Endothelial cell of umbilical vein (primary cell): ENCODE data around the gene KCNN3. TPM values are rescaled to one million over a fixed set of nuclear protein-coding genes. Genes with fewer than 3 reads are reported as not detected.

Experiments used
- BruUV-seq: library from RNA; stranded (reverse); fragments of 400-500 nt; replicated peaks from 2 replicates; lab custom pipeline; 2021; lab: Mats Ljungman, UMichigan
- CTCF ChIA-PET: fragments of 300-600, 350-600 bp; sonication (Branson Sonifier 250); formaldehyde crosslinking; loops from one replicate; lab custom pipeline; 2021; ENCODE audit warnings: antibody characterized with exemption, inconsistent platforms; lab: Charles Lee
- POLR2A ChIA-PET: fragments of 300-600, 350-600 bp; sonication (Branson Sonifier 250); formaldehyde crosslinking; loops from one replicate; lab custom pipeline; 2021; ENCODE audit warnings: antibody characterized with exemption, inconsistent platforms; lab: Charles Lee
- DNase-seq: peaks from one replicate; pipeline ENCODE4 v3.0.0-alpha.2; 2011; ENCODE audit warnings: low read depth, low spot score
- FAIRE-seq: peaks from 2 replicates; lab custom pipeline; 2011; peaks lifted over from hg19 to GRCh38; lab: Jason Lieb, UNC
- H2AFZ ChIP-seq: 2 replicates; pipeline ENCODE4 v1.6.0; 2012; ENCODE audit warnings: low read depth, low read length, control low read depth, inconsistent platforms
- H3K27ac ChIP-seq: 2 replicates; pipeline ENCODE4 v1.5.1; 2011; ENCODE audit warnings: low read depth, mild to moderate bottlenecking, control low read depth, low read length, moderate library complexity; ENCODE audit not compliant: insufficient read depth
- H3K27me3 ChIP-seq, 2 experiments: 2 replicates each; pipeline versions ENCODE4 v1.6.0 to v1.6.1; 2011; ENCODE audit warnings: low read length in 2 of 2, mixed read lengths in 1 of 2; ENCODE audit not compliant: control insufficient read depth in 2 of 2, insufficient read depth in 2 of 2
- H3K36me3 ChIP-seq, 2 experiments: 2 replicates in 1 of 2; 3 replicates in 1 of 2; pipeline ENCODE4 v1.5.1; 2011; ENCODE audit warnings: low read length in 2 of 2, mild to moderate bottlenecking in 1 of 2, moderate library complexity in 1 of 2; ENCODE audit not compliant: control insufficient read depth in 2 of 2, insufficient read depth in 2 of 2; ENCODE audit errors: extremely low read depth in 1 of 2
- H3K4me1 ChIP-seq: 3 replicates; pipeline ENCODE4 v1.5.1; 2011; ENCODE audit warnings: mild to moderate bottlenecking, low read length; ENCODE audit not compliant: control insufficient read depth, insufficient read depth; ENCODE audit errors: extremely low read depth
- H3K4me2 ChIP-seq: 2 replicates; pipeline ENCODE4 v1.6.1; 2011; ENCODE audit warnings: low read length, control low read depth, mixed read lengths; ENCODE audit not compliant: insufficient read depth
- H3K4me3 ChIP-seq, 3 experiments: fragments of 200-600 bp in 1 of 3; sonication (generic), shearing (Covaris generic) in 1 of 3; replicated peaks in 1 of 3; 2 replicates each; pipeline ENCODE4 v1.5.1; 2011 to 2016; ENCODE audit warnings: control low read depth in 3 of 3, low read length in 3 of 3, mild to moderate bottlenecking in 2 of 3, inconsistent platforms in 1 of 3, low read depth in 1 of 3, moderate library complexity in 1 of 3; ENCODE audit not compliant: insufficient read depth in 1 of 3
- H3K79me2 ChIP-seq: 2 replicates; pipeline ENCODE4 v1.6.0; 2012; ENCODE audit warnings: low read length, inconsistent platforms; ENCODE audit not compliant: control insufficient read depth, insufficient read depth
- H3K9ac ChIP-seq: replicated peaks from 2 replicates; pipeline ENCODE3; 2011; ENCODE audit warnings: low read length, control low read depth; ENCODE audit not compliant: insufficient read depth; ENCODE audit errors: extremely low read depth
- H3K9me1 ChIP-seq: replicated peaks from 3 replicates; pipeline ENCODE4 v1.6.0; 2011; ENCODE audit warnings: mild to moderate bottlenecking, low read length; ENCODE audit not compliant: control insufficient read depth, insufficient read depth; ENCODE audit errors: extremely low read depth
- H3K9me3 ChIP-seq: replicated peaks from 2 replicates; pipeline ENCODE4 v1.5.1; 2012; ENCODE audit warnings: low read length, inconsistent platforms; ENCODE audit not compliant: control insufficient read depth, insufficient read depth
- H4K20me1 ChIP-seq: replicated peaks from 2 replicates; pipeline ENCODE3; 2011; ENCODE audit warnings: mild to moderate bottlenecking, low read length; ENCODE audit not compliant: control insufficient read depth, insufficient read depth; ENCODE audit errors: extremely low read depth
- FOS ChIP-seq: IDR thresholded peaks from 2 replicates; pipeline ENCODE4 v1.6.1; 2011; ENCODE audit warnings: mild to moderate bottlenecking, low read length, moderate library complexity, borderline replicate concordance; ENCODE audit not compliant: insufficient read depth
- JUN ChIP-seq: IDR thresholded peaks from 2 replicates; pipeline ENCODE4 v1.6.1; 2011; ENCODE audit warnings: borderline replicate concordance, low read depth; ENCODE audit not compliant: insufficient read length, insufficient read depth
- MYC ChIP-seq: IDR thresholded peaks from one replicate; pipeline ENCODE4 v1.6.1; 2011; ENCODE audit warnings: mild to moderate bottlenecking, low read depth, low read length
- POLR2A ChIP-seq: IDR thresholded peaks from 2 replicates; pipeline ENCODE4 v1.6.1; 2012; ENCODE audit warnings: low read depth, mild to moderate bottlenecking, control low read depth, low read length
- dilution Hi-C: fragments of 300-500 bp; cut with MboI; formaldehyde crosslinking; loops from one replicate; pipeline ENCODE4 v1.15.0; 2019; ENCODE audit warnings: low sequenced_read_pairs; ENCODE audit not compliant: extremely low pct_ligation_motif_present
- intact Hi-C: fragments of 100-400 bp; cut with micrococcal nuclease; formaldehyde crosslinking; loops from one replicate; pipeline ENCODE4 v1.10.0; 2022
- polyA plus RNA-seq, 4 experiments: library from polyadenylated mRNA; depleted of rRNA in 3 of 4; stranded (reverse) in 3 of 4; unstranded in 1 of 4; fragments of >200 nt; gene quantifications; 2 replicates each; pipeline versions ENCODE4 v1.2.1 to v1.2.3, GENCODE V29; 2011 to 2012; ENCODE audit warnings: missing spikeins in 1 of 4
- total RNA-seq: library from RNA; stranded (reverse); gene quantifications from 2 replicates; pipeline ENCODE4 v1.2.3, GENCODE V29; 2021
- TF ChIP-seq, protein P1 (sequence below): IDR thresholded peaks from 2 replicates; pipeline ENCODE4 v1.6.1; 2011; ENCODE audit not compliant: insufficient read depth, insufficient read length
- TF ChIP-seq, protein P2 (sequence below), 2 donors: IDR thresholded peaks; 1 replicate in 1 of 2; 2 replicates in 1 of 2; pipeline ENCODE4 v1.5.1; 2011; ENCODE audit warnings: low read length in 2 of 2, mild to moderate bottlenecking in 2 of 2, moderate library complexity in 2 of 2, control low read depth in 1 of 2, inconsistent platforms in 1 of 2, low read depth in 1 of 2; ENCODE audit not compliant: insufficient read depth in 1 of 2; ENCODE audit errors: extremely low read depth in 1 of 2

KCNN3 gene
- total and polyA plus RNA-seq, 2 donors (not counting 3 experiments of a cell fraction or from before 2014, with no cell fraction given) = 0.91 to 1.1 TPM

DNA sequence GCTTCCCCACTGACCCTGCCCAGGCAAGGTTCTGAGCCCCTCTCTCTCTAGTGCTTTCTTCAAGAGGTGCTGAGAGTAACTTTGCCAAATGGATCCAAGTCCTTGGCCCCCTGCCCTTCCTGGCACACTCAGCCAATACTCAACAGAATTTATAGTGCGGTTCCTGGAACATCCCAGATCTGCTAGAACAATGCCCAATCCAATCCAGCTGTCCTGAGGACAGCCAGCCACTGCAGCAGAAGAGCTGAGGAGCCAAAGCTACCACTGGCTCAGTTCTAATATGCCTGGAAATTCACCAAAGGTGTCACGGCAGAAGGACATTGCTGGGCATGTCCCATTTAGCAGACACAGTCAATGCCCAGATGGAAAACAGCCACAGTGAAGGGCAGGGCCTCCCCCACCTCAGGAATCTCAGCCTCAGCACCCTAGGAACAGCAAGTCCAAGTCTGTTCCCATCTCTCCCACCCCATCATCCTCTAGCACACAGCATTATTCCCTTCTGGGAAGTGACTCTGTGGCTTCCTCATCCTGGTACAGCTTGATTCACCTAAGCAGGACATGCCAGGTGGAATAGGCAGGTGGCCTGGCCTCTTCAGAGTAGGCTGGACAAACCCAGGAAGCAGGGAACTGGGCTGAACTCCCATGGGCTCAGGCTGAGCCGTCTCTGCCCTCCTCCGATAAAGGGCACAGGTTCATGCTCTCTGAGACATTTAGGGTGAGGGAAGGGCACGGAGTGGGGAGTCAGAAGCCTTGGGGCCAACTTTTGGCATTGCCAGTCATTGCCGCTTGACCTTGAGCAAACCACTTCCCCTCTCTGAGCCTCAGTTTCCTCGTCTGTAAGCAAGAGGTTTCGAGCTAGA is 41.8 kb upstream of the KCNN3 start:
- H3K9me3 ChIP-seq = no peaks in the 10 kb centered on the region
- ChIA-PET CTCF (interaction anchor here (1.3 kb wide), 1 partner anchor 34 kb away, joined by 3 read pairs; no protein-coding TSS in a partner anchor), POLR2A (no interaction called here)
- no peak overlapping the region for H3K4me3 ChIP-seq
- H3K27ac ChIP-seq = no peak overlapping the region
- no TSS peak for BruUV-seq
- H3K4me1 ChIP-seq = no peaks in the 10 kb centered on the region
- H3K4me2 ChIP-seq = no peak overlapping the region
- DNase-seq (no peak), FAIRE-seq (no peak)
- H3K27me3 ChIP-seq = peaks cover 0 to 5% of the 10 kb centered on the region in 2 experiments
- dilution Hi-C loops = no loop called here
- no peaks in the 10 kb centered on the region for H3K36me3 ChIP-seq
- TF ChIP-seq POLR2A = no peak
- TF ChIP-seq, protein P1, sequence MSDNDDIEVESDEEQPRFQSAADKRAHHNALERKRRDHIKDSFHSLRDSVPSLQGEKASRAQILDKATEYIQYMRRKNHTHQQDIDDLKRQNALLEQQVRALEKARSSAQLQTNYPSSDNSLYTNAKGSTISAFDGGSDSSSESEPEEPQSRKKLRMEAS = no peak
- no peak for TF ChIP-seq MYC
- TF ChIP-seq FOS = no peak
- TF ChIP-seq, protein P2, sequence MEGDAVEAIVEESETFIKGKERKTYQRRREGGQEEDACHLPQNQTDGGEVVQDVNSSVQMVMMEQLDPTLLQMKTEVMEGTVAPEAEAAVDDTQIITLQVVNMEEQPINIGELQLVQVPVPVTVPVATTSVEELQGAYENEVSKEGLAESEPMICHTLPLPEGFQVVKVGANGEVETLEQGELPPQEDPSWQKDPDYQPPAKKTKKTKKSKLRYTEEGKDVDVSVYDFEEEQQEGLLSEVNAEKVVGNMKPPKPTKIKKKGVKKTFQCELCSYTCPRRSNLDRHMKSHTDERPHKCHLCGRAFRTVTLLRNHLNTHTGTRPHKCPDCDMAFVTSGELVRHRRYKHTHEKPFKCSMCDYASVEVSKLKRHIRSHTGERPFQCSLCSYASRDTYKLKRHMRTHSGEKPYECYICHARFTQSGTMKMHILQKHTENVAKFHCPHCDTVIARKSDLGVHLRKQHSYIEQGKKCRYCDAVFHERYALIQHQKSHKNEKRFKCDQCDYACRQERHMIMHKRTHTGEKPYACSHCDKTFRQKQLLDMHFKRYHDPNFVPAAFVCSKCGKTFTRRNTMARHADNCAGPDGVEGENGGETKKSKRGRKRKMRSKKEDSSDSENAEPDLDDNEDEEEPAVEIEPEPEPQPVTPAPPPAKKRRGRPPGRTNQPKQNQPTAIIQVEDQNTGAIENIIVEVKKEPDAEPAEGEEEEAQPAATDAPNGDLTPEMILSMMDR (IDR thresholded peaks at IDR 0.05; ENCODE audit: extremely low read depth in 1 of 2, insufficient read depth in 1 of 2, low read depth in 1 of 2, low read length in 2 of 2) = no peak
- no peak for TF ChIP-seq JUN
- H2AFZ ChIP-seq = no peak overlapping the region
- H4K20me1 ChIP-seq = no peaks in the 10 kb centered on the region
- intact Hi-C loops = no loop called here
- H3K9ac ChIP-seq = no peak overlapping the region
- H3K9me1 ChIP-seq = no peaks in the 10 kb centered on the region
- H3K79me2 ChIP-seq = no peaks in the 10 kb centered on the region
